ENCODE measurements around the gene ZNF584.

Gene ZNF584

DNA sequence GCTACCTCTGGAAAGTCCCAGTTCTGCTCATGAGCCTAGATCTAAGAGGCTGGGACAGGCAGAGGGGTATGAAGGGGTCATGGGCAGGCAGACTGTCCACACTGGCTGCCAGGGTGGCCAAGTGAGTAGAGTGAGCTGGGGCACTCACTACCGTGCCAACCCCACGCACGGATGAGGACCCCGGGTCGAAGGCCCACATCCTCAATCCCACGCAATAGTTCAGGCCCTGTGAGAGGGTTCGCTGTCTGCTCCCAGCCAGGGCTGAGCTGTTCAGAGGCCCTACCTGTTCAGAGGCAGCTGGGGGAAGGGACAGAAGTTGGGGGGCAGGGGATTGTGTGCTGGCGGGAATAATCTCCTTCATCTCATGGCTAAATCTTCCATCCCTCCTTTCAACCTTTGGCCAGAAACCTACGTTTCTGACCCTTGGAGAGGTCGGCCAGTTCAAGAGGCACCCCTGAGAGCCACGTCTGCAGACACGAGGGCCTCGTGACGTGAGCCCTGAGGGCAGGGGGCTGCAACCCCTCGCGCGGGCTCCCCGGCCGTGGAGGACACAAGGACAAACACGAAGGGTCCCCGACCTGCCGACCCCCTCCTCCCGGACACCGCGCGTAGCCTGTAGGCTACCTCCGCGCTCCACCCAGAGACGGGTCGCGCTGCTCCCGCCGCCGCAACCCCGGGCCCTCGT is 22.4 kb upstream of the ZNF584 start:
- DNase-seq (ENCODE audit: low read depth) = no peak

DNA sequence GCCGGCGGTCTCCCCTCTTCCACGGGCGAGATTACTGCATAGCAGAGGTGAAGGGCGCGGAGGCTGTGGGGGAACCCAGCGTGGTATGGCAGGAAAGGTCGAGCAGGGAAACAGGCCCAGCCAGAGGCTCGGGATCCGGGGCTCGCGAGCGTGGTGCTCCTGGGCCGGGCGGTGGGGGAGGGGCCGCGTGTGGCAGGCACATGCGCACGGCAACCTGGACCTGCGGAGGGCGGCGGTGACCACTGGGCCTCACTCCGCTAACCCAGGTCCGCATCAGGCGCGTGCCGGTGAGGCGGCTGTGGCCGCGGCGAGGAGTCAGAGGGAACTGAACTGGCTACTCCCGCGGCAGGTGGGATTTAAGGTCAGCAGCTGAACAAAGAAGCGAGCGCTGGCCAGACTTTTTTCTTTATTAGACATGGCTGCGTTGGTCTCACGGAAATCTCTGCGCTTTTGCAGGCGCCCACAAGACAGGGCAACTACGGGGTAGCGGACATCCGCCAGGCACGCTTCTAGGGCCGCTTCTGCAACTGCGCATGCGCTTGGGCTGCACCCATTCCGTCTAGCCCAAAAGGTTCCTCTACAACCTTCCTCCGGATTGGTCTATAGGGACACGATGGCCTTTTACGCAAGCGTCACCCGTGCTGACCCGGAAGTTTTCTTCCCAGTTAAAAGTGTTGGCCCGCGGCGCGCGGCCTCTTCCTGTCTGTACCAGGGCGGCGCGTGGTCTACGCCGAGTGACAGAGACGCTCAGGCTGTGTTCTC is 21.7 kb upstream of the ZNF584 start, which contains the start of gene RPS5:
Gene RPS5, plus strand, starts transcription at position 694 of the 762 bp plus-strand sequence. CDS start 869 bp downstream, outside the sequence.
- peak; percentile 95 for DNase-seq (ENCODE audit: low read depth)

DNA sequence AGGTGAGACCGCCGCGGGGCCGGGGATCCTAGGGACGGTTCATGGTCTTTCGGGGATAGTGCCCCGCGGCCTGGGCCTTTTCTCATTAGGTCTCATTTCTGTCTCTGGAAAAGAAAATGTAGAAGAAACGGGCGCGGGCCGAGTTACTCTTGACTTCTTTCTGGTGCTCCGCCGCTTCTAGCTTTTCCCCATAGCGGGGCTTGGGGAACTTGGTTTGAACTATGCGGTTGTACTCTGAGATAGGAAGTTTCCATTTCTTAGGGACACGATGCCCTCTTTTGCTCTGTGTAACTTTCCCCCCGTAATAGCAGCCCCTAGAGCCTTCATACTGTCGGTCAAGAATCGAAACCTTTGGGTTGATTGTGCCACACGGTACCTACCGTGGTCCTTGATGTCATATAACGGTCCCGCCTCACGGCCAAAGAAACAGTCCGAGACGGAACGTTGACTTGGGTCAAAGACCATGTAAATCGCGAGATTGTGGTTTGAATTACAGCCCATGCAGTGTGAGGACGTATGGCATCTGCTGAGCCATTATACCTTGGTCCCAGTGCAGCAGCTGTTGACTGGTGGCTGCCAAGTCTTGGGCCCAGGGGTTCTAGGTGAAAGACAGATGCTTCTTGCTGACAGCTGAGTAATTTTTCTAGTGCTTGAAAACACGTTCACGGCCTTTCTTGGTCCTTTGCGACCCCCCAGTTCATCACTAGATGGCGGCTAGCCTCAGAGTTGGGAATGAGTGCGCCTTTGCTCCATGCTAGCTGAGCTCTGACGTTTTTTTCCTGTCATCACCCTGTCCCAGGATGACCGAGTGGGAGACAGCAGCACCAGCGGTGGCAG is 20.9 kb upstream of the ZNF584 start:
- no peak for DNase-seq (ENCODE audit: low read depth)

DNA sequence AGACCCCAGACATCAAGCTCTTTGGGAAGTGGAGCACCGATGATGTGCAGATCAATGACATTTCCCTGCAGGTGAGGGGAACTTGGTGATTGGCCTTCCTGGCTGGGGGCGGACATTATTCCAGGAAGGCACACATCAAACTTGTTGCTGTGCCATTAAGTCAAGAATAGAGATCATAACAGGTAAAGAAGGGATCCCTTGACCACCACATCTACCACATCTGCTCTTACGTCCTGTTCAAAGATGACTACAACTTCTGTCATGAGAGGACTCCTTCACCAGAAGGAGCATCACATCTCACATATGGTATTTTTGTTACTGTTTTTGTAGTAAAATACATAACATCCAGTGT is 20.3 kb upstream of the ZNF584 start:
- no peak for DNase-seq (ENCODE audit: low read depth)

DNA sequence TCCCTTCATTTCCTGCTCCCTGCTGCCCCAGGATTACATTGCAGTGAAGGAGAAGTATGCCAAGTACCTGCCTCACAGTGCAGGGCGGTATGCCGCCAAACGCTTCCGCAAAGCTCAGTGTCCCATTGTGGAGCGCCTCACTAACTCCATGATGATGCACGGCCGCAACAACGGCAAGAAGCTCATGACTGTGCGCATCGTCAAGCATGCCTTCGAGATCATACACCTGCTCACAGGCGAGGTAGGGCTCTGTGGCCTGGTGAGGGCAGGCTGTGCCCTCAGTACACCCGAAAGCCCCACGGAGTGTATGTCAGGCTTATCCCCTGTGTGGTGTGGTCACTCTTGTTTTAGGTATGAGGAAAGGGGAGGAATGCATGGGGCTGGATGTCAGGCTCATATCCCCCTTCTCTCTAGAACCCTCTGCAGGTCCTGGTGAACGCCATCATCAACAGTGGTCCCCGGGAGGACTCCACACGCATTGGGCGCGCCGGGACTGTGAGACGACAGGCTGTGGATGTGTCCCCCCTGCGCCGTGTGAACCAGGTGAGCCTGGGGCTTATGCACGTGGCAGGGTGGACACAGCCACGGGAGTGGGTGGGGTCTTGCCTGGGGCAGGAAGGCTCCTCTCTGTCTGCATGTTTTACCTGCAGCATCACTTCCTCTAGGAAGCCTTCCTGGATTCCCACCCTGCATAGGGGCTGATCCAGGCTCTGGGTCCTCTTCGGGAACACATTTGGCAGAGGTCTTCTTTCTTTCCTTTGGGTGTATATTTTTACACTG is 15.3 kb upstream of the ZNF584 start:
- DNase-seq (ENCODE audit: low read depth) = no peak

DNA sequence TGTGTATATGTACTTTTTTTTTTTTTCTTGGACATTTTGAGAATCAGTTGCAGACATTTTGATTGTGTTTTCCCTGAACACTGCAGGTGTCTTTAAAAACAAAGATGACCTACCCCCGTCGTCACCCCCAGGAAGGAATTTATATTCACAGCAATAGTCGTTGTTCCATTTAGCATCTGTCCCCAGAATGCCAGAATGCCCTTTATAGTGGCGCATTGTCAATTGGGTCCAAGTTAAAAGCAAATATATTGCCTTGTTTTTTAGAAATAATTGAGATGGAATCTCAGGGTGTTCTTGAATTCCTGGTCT is 14.8 kb upstream of the ZNF584 start:
- DNase-seq (ENCODE audit: low read depth) = no peak

DNA sequence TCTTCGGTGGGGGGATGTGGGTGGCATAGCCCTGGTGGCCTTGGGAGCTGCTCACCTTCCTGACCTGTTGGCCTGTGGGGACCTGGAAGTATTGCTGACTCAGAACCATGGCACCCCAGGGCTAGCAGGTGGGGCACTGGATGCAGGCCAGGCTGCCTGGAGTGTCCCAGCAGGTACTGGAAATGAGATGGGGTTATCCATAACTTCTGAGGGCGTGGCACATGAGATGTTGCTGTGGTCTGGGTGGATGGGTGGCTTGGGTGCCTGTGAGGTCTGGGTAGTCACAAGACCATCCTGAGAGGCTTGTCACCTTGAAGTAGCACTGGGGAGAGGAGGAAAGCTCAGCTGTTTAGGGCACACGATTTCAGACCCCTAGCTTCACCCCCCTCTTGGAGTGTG is 13.6 kb upstream of the ZNF584 start:
- DNase-seq (ENCODE audit: low read depth) = no peak

DNA sequence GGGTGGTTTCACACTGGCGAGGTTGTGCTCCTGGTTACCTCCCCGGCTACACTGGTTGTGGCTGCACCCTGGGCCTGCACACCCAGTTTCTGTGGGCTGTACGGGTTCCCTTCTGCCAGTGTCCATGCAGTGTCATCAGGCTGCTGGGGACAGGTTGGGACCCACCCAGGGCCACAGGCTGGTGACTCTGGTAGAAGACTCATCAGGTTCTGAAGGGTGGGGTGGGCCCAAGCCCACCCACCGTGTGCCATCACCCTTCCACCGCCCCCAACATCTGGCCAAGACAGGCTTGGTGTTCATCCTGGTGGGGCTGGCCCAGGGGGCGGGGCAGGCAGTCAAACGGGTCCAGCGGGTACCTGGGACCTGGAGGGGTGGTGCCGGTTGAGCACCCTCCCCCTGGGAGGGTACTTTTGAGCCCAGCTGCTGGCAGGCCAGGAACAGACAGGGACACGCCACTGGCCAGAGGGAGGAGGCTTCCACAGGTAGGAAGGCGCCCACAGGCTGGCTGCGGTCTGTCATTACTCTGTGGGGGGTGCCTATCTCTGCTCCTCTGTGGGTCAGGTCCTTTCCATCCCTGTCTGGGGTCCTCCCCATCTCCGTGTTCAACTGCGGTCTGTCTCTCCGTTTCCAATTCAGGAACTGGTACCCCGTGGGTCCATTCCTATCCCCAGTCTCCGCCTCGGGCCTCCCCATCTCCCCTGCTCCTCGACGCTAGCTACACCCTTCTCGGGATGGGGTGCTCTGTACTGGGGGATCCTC is 13.1 kb upstream of the ZNF584 start, which contains the start of gene RNF225:
Gene RNF225, plus strand, starts transcription at position 437 of the 759 bp plus-strand sequence. CDS start 434 bp downstream, outside the sequence.
- no peak for DNase-seq (ENCODE audit: low read depth)

DNA sequence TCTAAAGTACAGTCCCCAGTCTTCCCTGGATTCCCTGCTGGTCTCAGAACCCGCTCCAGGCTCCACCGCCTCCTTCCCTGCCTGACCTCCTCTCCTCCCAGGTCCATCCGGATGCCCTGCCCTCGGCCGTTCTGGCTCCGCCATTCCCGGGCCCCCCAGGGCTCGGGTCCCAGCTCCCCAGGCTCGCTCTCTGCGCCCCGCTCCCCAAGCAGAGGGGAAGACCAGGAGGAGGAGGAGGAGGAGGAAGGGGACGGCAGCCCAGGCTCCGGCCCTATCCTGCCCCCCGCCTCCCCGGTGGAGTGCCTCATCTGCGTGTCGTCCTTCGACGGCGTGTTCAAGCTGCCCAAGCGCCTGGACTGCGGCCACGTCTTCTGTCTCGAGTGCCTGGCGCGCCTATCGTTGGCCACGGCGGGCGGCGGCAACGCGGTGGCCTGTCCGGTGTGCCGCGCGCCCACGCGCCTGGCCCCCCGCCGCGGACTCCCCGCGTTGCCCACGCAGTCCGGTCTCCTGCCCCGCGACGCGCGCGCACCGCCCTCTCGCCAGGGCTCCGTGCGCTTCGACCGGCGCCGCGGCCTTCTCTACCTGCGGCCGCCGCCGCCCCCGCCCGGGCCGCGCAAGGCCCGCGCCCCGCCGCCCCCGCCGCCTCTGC is 12.3 kb upstream of the ZNF584 start:
- DNase-seq (ENCODE audit: low read depth) = no peak

DNA sequence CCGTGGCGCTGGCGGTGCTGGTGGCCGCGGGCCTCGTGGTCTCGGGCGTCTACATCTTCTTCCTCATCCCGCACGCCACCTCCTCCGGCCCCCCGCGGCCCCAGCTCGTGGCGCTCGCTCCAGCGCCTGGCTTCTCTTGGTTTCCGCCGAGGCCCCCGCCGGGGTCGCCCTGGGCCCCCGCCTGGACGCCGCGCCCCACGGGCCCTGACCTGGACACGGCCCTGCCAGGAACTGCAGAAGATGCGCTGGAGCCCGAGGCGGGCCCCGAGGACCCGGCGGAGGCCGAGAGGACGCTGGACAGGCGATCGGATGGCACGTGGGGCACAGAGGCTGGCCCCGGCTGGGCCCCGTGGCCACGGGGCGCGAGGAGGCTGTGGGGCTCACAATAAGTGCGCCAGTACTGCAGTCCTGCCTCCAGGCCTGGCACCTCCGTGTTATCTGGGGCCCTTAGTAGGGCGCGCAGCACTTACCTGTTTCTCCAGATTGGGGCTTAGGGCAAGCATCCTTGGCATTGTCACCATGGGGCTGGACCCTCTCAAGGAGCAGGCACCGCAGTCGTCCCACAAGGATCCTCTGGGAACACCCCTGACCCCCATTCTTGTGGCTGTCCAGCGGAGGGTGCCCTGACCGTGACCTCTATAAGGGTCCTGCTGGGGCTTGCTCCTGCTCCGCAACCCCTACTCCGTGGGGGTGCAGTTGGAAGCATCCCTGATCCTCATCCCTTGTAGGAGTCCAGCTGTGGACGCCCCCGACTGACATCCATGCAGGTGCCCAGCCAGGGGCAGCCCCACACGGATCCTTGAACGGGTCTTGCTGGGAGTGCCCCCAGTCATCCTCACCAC is 11.5 kb upstream of the ZNF584 start:
- DNase-seq (ENCODE audit: low read depth) = no peak

DNA sequence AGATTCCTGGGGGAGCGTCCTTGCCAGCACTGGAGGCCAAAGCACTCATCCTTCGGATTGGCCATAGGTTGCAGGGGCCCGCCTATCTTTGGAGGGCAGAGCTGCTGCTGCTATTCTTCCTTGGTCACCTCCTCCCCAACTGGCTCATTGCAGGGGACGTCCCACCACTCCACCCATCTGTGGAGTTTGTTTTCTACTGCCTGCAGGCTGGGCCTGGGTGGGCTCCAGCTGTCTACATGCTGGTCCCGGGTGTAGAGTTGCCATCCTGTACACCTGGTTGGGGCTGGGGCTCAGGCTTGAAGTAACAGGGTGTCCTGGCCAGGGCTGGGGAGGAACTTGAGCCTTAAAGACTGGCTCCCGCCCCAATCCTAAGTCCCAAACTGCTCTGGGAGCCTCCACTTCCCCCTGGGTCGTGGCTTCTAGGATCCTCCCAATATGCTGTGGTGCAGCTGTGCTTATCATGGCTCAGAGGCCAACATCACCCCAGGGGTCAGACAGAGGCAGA is 10.9 kb upstream of the ZNF584 start:
- DNase-seq (ENCODE audit: low read depth) = no peak

DNA sequence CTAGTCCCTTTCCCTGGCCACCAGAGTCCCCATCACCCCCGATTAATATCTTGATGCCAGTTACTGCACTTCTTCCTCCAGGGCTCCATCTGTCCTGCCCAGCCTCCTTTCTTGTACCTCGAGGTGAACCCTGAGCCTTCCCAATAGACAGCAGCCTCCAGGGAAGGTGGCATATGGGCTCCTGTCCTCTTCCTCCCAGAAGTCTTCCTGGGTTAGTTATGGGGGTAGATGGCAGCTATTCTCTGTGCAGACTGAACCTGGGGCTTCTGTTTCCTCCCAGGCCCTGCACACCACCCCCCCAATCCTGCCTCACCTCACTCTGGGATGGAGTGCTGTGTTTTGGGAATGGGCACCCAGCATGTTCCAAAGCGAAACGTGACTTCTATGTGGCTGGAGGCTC is 10.4 kb upstream of the ZNF584 start:
- DNase-seq (ENCODE audit: low read depth) = no peak

DNA sequence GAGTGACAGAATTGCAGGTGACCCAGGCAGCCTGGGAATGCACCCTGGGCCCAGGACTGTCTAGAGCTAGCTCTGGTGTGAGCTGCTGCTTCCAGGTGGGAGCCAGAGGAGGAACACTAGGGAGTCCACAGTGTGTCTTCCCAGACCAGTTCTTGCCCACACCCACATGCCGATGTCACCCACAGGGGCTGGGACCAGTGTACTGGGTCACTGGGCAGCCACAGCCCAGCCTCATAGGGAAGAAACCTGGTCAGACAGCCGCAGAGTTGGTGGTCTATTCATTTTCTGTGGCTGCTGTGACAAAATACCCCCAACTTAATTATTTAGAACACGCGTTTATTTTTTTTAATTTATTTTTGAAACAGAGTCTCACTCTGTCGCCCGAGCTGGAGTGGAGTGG is 9.9 kb upstream of the ZNF584 start:
- DNase-seq (ENCODE audit: low read depth) = no peak

DNA sequence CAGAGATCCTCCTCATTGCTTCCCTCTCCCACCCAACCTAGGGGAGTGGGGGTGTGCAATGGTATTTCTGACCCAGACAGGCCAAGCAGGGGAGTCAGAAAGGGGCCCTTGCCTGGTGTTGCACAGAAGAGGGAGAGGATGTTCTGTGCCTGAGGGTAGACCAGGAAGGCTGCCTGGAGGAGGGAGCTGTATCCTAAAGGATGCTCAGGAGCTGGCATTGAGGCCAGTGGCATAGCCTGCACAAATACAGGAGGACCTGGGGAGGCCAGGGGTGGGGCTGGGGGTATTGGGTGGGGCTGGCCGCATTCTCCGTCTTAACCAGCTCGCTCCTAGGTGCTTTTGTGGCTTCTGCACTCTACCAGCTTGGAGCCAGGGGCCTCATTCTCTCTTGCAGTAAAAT is 8.5 kb upstream of the ZNF584 start:
- no peak for DNase-seq (ENCODE audit: low read depth)

DNA sequence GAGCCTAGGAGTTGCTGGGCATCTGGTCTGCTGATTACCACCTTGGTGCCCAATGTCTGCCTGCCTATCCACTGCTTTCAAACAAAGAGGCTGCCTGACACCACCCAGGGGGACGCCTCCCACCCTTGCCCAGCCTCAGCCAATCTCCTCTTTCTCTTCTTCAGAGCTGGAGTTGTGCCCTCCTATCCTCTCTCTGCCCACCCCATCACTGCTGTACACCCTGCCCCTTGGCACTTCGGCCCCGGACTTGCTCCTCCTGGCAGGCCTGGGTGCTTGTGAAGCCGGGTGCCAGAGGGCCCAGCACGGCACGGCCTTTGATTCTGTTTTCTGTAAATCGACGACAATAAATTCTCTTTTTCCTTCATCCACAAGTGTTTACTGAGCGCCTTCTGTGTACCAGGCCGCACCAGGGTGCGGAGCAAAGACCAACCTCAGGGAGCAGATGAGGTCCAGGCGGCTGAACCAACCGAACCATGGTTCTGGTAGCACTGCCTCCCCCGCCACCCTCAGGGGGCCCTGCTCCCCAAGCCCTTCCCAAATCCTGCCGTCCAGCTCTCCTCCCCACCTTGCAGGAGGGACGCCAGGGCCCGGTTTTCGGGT is 8.0 kb upstream of the ZNF584 start:
- no peak for DNase-seq (ENCODE audit: low read depth)

DNA sequence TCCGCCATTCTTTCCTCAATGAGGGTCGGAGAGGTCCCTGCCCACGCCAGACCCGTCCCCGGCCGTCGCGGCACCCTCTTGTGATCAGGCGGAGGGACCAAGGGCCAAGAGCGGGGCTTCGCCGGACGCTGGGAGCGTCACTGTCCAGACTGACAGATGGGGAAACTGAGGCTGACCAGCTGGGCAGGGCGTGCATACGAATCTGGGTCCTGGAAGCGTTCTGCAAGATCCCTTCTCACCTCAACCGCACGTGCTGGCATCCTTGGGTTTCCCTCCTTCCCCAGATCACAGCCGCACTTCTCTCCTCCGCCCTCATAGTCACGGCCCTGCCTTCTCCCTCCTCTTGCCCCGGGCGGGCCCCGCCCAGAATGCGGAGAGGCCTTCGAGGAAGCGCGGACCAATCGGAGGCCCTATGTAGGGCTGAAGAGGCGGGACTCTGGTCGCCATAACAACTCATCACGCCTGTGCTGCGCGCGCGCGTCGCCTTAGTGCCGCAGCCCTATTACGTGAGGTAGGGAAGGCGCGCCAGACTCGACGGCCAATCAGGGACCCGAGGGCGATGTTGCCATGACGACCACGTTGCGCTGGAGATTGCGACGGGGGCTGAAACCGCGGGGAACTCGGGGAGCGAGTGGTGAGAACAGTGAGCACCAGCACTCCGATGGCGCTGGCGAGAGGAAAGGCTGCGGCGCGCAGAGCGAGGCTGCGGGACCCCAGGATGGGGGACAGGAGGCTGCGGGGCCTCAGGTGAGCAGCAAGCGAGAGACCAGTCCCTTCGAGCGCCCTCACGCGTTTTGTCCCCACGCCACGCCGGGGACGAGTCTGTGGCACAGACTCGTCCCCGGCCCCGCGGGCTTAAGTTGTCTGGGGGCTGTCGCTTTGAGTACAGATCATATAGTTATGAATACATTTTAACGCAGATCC is 7.3 kb upstream of the ZNF584 start:
- DNase-seq (ENCODE audit: low read depth) = peak; percentile 99

DNA sequence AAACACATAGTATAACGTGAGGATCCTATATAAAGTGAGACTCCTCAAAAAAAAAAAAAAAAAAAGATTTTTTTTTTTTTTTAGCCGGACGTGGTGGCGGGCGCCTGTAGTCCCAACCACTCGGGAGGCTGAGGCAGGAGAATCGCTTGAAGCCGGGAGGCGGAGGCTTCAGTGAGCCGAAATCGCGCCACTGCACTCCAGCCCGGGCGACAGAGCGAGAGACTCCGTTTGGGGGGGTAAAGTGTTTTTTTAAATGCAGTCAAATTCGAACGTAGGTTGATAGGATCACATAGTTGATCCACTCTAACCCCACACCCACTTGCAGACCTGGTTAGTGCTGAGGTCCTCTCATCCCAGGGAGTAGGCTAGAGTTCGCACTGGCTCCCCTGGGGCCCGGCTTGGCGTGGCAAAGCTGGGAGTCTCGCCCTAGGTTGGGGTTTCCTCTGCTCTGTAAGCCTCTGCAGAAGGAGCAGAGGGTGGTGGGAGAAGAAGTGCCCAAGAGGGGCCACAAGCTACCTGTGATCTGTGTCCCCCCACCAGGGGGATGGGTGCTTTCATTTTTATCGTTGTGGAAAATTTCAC is 6.5 kb upstream of the ZNF584 start:
- no peak for DNase-seq (ENCODE audit: low read depth)
